Loucy (cell line): Measurements from ENCODE around the gene CEP57L1.

ENCODE experiments used
- CTCF ChIP-seq: fragments of 200-600 bp; sonication (generic); conservative IDR thresholded peaks from 2 replicates; pipeline ENCODE4 v1.5.1; 2014; ENCODE audit warnings: mild to moderate bottlenecking, antibody characterized with exemption, low read length
- EZH2phosphoT487 ChIP-seq: fragments of 200-600 bp; IDR thresholded peaks from 2 replicates; pipeline ENCODE4 v1.6.1; 2018; ENCODE audit warnings: antibody characterized with exemption, mild to moderate bottlenecking, moderate library complexity, borderline replicate concordance

- TF ChIP-seq CTCF (no peak), EZH2phosphoT487 (no peak)
Observed at GRCh38 chr6:109062216-109062615, 33.1 kb upstream of the CEP57L1 start.
